Prostate gland (tissue), 2 donors: ENCODE data around the gene CHAF1A.

Experiments used
- POLR2A ChIP-seq: fragments of 450-650 bp; IDR thresholded peaks from one replicate; pipeline ENCODE4 v1.6.1; 2016; ENCODE audit warnings: antibody characterized with exemption, mild to moderate bottlenecking
- POLR2AphosphoS5 ChIP-seq: sonication (generic); formaldehyde crosslinking; IDR thresholded peaks from one replicate; pipeline ENCODE4 v1.6.1; 2017; ENCODE audit warnings: antibody characterized with exemption
- TF ChIP-seq, protein P1 (sequence below), 4 experiments: fragments of 200-600 bp in 2 of 4; fragments of 450-650 bp in 2 of 4; sonication (generic) in 2 of 4; IDR thresholded peaks; 1 replicate in 3 of 4; 2 replicates in 1 of 4; pipeline ENCODE4 v1.5.1; 2016 to 2019; ENCODE audit warnings: antibody characterized with exemption in 4 of 4, mild to moderate bottlenecking in 2 of 4, moderate library complexity in 2 of 4

DNA sequence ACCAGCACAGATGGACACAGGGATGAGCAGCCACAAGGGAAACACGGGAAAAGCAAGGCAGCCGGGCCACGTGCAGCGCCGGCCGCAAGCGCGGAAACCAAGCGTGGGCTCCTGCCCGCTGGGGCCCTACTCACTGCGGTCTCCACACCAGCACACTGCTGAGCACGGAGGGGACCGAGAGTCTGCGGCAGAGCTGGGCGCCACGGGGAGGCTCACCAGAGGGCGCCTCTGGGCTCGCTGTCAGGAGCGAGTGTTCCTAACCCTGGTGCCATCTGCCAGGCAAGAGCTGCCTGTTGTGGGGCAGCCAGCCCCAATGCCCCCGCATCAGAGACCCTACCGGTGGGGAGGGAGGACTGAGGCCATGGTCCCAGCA is 32.6 kb upstream of the CHAF1A start:
- TF ChIP-seq, protein P1, sequence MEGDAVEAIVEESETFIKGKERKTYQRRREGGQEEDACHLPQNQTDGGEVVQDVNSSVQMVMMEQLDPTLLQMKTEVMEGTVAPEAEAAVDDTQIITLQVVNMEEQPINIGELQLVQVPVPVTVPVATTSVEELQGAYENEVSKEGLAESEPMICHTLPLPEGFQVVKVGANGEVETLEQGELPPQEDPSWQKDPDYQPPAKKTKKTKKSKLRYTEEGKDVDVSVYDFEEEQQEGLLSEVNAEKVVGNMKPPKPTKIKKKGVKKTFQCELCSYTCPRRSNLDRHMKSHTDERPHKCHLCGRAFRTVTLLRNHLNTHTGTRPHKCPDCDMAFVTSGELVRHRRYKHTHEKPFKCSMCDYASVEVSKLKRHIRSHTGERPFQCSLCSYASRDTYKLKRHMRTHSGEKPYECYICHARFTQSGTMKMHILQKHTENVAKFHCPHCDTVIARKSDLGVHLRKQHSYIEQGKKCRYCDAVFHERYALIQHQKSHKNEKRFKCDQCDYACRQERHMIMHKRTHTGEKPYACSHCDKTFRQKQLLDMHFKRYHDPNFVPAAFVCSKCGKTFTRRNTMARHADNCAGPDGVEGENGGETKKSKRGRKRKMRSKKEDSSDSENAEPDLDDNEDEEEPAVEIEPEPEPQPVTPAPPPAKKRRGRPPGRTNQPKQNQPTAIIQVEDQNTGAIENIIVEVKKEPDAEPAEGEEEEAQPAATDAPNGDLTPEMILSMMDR (IDR thresholded peaks at IDR 0.05): peak; percentile 16 to 72 (median 32)
- TF ChIP-seq POLR2A (no peak), POLR2AphosphoS5 (no peak)
